Parathyroid adenoma (tissue), 2 donors: Measurements from ENCODE around the gene CHMP4B.

ENCODE experiments used
- H2AFZ ChIP-seq: fragments of 300-600 bp; sonication (generic); one replicate; pipeline ENCODE4 v1.7.0; 2017; ENCODE audit warnings: antibody characterized with exemption, mild to moderate bottlenecking
- H3K27ac ChIP-seq: fragments of 300-600 bp; sonication (generic); one replicate; pipeline ENCODE4 v1.7.0; 2017
- H3K27me3 ChIP-seq: fragments of 300-600 bp; sonication (generic); one replicate; pipeline ENCODE4 v1.7.0; 2017; ENCODE audit warnings: low read length; ENCODE audit not compliant: control insufficient read depth, insufficient read depth
- H3K36me3 ChIP-seq: fragments of 300-600 bp; sonication (generic); one replicate; pipeline ENCODE4 v1.7.0; 2017; ENCODE audit warnings: low read length; ENCODE audit not compliant: control insufficient read depth, insufficient read depth
- H3K4me1 ChIP-seq: fragments of 300-600 bp; sonication (generic); one replicate; pipeline ENCODE4 v1.7.0; 2017; ENCODE audit warnings: control low read depth
- H3K4me2 ChIP-seq: fragments of 300-600 bp; sonication (generic); one replicate; pipeline ENCODE4 v1.7.0; 2017; ENCODE audit warnings: low read length
- H3K4me3 ChIP-seq: fragments of 300-600 bp; sonication (generic); one replicate; pipeline ENCODE4 v1.7.0; 2017; ENCODE audit warnings: low read depth, low read length
- H3K79me2 ChIP-seq: fragments of 300-600 bp; sonication (generic); one replicate; pipeline ENCODE4 v1.7.0; 2017; ENCODE audit warnings: control low read depth
- H3K9ac ChIP-seq: fragments of 300-600 bp; sonication (generic); one replicate; pipeline ENCODE4 v1.7.0; 2017; ENCODE audit warnings: mild to moderate bottlenecking
- H3K9me3 ChIP-seq: fragments of 300-600 bp; sonication (generic); one replicate; pipeline ENCODE4 v1.7.0; 2017; ENCODE audit warnings: low read length; ENCODE audit not compliant: control insufficient read depth
- CTCF ChIP-seq: fragments of 300-600 bp; sonication (generic); IDR thresholded peaks from one replicate; pipeline ENCODE4 v1.7.0; 2017; ENCODE audit warnings: antibody characterized with exemption, mild to moderate bottlenecking
- donor health status: primary hyperparathyroidism.

Gene CHMP4B

GRCh38 chr20:33783256-33783655 is 27.9 kb upstream of the CHMP4B start:
- H3K4me1 ChIP-seq, result no peaks in the 10 kb centered on the region
- H3K4me2 ChIP-seq, result no peak overlapping the region
- H3K9me3 ChIP-seq, result no peaks in the 10 kb centered on the region
- no peak overlapping the region for H3K9ac ChIP-seq
- no peak overlapping the region for H3K27ac ChIP-seq
- no peak overlapping the region for H2AFZ ChIP-seq
- H3K79me2 ChIP-seq, result no peaks in the 10 kb centered on the region
- H3K27me3 ChIP-seq, result no peaks in the 10 kb centered on the region
- no peak for TF ChIP-seq CTCF
- no peak overlapping the region for H3K4me3 ChIP-seq
- H3K36me3 ChIP-seq, result no peaks in the 10 kb centered on the region

GRCh38 chr20:33783818-33784217 is 27.3 kb upstream of the CHMP4B start:
- Histone ChIP-seq H3K36me3 (no peaks in the 10 kb centered on the region), H3K79me2 (no peaks in the 10 kb centered on the region), H2AFZ (no peak overlapping the region), H3K27ac (no peak overlapping the region), H3K9ac (no peak overlapping the region), H3K4me3 (no peak overlapping the region), H3K9me3 (no peaks in the 10 kb centered on the region), H3K27me3 (no peaks in the 10 kb centered on the region), H3K4me1 (no peaks in the 10 kb centered on the region), H3K4me2 (no peak overlapping the region)
- TF ChIP-seq CTCF, result no peak

GRCh38 chr20:33784225-33784624 is 26.9 kb upstream of the CHMP4B start:
- Histone ChIP-seq H2AFZ (no peak overlapping the region), H3K9ac (no peak overlapping the region), H3K27ac (no peak overlapping the region), H3K4me2 (no peak overlapping the region), H3K27me3 (no peaks in the 10 kb centered on the region), H3K9me3 (no peaks in the 10 kb centered on the region), H3K4me1 (no peaks in the 10 kb centered on the region), H3K4me3 (no peak overlapping the region), H3K36me3 (no peaks in the 10 kb centered on the region), H3K79me2 (no peaks in the 10 kb centered on the region)
- TF ChIP-seq CTCF, result no peak

GRCh38 chr20:33785503-33785902 is 25.6 kb upstream of the CHMP4B start:
- Histone ChIP-seq H3K27me3 (no peaks in the 10 kb centered on the region), H3K4me2 (no peak overlapping the region), H3K9ac (no peak overlapping the region), H3K79me2 (no peaks in the 10 kb centered on the region), H2AFZ (no peak overlapping the region), H3K27ac (no peak overlapping the region), H3K36me3 (no peaks in the 10 kb centered on the region), H3K4me1 (no peaks in the 10 kb centered on the region), H3K4me3 (no peak overlapping the region), H3K9me3 (no peaks in the 10 kb centered on the region)
- no peak for TF ChIP-seq CTCF

- no peak overlapping the region for H3K9ac ChIP-seq
- H2AFZ ChIP-seq, result no peak overlapping the region
- no peak for TF ChIP-seq CTCF
- H3K27ac ChIP-seq, result no peak overlapping the region
- no peaks in the 10 kb centered on the region for H3K9me3 ChIP-seq
- H3K4me2 ChIP-seq, result no peak overlapping the region
- no peaks in the 10 kb centered on the region for H3K27me3 ChIP-seq
- no peaks in the 10 kb centered on the region for H3K4me1 ChIP-seq
- H3K79me2 ChIP-seq, result no peaks in the 10 kb centered on the region
- H3K36me3 ChIP-seq, result no peaks in the 10 kb centered on the region
- no peak overlapping the region for H3K4me3 ChIP-seq
These were observed 23.8 kb upstream of the CHMP4B start for GRCh38 chr20:33787253-33787891.
